Measurements from ENCODE around the gene SLCO4A1.

DNA sequence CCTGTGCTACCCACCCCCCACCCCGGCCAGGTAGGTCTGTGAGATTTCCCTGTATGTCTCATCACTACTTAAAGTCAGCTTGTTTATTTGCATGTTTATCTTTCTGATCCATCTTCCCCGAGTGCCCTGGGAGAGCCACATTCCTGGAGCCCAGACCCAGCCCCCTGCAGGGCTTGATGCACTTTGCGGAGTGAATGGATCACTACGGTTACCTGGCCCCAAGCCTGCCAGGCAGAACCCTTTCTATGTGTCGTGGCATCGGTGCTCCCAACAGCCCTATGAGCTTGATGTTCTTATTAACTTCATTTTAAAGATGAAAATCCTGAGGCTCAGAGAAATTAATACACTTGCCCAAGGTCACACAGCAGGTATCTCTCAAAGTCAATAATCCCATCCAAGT lies 13.6 kb upstream of the SLCO4A1 start:
- TF ChIP-seq, protein P1, sequence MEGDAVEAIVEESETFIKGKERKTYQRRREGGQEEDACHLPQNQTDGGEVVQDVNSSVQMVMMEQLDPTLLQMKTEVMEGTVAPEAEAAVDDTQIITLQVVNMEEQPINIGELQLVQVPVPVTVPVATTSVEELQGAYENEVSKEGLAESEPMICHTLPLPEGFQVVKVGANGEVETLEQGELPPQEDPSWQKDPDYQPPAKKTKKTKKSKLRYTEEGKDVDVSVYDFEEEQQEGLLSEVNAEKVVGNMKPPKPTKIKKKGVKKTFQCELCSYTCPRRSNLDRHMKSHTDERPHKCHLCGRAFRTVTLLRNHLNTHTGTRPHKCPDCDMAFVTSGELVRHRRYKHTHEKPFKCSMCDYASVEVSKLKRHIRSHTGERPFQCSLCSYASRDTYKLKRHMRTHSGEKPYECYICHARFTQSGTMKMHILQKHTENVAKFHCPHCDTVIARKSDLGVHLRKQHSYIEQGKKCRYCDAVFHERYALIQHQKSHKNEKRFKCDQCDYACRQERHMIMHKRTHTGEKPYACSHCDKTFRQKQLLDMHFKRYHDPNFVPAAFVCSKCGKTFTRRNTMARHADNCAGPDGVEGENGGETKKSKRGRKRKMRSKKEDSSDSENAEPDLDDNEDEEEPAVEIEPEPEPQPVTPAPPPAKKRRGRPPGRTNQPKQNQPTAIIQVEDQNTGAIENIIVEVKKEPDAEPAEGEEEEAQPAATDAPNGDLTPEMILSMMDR (IDR thresholded peaks at IDR 0.05) = no peak
- no peak for TF ChIP-seq ZFX (IDR thresholded peaks at IDR 0.05; ENCODE audit: borderline replicate concordance)
